CD4-positive, alpha-beta T cell treated with Interleukin-15 for 1 hour (primary cell): Measurements from ENCODE around the gene MGLL.
"Not testable (repeated sequence)": the region's sequence is repeated elsewhere in the genome, so short reads cannot be mapped to it uniquely, and the experiment has no call there.

Source experiments
- DNase-seq: peaks from one replicate; pipeline ENCODE4 v3.0.0-alpha.2; 2020

MGLL gene

DNA sequence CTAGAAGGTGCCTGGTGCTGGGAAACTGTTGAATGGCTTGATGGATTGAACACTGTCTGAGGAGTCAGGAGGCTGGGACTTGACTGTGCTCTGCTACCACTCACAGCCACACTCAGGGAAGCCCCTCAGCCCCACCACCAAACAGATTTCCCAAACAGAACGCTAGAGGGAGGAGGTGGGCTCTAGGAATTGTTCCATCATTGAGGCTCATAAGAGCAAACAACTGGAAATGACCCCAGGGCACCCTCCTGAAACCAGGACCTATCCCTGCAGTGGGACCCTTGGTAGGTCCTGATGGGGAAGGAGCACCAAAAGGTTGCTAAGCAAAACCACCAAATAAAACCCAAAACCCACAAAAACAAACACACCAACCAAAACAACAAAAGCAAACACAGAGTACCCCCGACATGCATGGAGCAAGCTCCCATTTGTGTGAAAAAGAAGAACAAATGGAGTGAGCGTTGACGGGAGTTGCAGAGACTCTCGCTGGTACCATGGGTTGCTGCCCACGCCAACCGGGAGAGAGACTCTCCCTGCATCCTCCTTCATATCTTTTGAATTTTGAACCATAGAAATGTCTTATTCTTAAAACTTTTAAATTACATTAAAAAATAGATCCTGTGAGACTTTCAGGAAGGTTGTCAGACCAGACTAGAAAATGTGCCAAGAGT is 103.9 kb downstream of the MGLL start:
- DNase-seq = no peak

DNA sequence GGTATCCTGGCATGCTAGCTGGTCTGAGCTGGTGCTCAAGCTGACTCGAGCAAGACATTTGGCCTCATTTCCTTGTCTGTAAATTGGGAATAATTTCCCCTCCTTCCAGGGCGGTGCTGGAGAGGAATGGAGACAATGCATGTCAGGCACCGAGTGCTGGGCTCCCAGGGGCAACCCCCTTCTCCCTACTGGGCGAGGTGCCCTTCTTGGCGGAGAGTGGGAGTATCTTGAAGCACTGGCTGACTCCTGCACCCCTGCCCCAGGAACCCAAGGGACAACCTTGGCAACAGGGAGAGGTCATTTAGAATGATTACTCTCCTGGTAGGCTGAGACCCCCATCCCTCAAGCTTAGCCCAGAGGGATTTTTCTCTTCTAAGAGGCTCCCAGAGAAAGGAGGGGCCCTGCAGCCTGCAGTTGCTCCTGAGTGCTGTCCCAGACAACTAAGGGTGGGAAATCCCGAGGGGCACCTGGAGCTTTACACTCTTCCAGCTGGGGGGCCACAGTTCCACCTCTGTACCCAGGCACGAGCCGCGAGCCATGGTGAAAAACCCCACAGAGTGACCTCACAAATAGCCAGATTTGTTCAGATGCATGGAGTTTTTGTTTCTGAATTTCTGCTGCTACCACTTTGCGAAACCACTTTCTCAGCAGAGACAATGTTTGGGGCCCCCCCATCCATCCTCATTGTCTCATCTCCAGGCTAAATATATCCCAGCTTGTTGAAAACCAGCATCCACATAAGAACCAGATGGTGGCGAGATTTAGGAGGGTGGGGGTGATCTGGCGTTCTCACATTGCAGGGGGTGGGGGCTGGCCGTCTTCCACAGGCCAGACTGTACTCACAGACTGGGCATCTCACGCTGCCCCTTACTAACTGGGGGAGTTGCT is 104.7 kb downstream of the MGLL start:
- no peak for DNase-seq

DNA sequence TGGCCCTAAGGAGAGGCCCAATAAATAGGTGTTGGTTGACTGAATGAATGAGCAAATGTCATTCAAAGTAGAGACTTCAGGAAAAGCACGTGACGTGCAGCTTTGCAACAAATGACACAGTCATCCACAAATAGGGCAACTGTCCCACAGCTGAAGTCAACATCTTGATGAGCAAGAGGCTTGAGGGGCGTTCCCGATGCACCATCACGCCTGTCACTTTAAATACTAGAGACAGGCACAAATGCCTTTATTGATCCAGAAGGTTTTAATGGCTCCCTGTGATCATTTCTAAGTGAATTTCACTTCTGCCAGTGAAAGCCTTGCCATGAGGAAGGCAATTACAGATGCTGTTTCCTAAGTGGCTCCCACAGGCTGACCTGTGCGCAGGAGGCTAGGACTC is 105.9 kb downstream of the MGLL start:
- DNase-seq = no peak

DNA sequence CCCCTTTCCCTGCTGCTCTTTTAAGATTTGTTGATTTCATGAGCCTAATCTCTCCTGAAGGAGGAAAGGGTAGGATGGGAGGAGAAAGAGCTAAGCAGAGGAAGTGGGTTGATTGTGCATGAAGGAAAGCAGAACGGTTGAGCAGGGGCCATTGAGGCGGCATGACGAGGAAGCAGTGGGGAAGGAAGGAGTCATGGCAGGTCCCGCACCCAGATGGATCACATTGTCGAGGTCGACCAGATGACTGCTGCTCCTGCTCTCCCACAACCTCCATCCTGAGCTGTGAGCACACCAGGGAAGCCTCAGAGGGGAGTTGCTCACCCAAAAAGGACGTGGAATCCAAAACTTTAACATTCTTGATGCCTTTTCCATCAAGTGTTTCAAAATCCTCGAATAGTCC is 106.8 kb downstream of the MGLL start:
- no peak for DNase-seq

DNA sequence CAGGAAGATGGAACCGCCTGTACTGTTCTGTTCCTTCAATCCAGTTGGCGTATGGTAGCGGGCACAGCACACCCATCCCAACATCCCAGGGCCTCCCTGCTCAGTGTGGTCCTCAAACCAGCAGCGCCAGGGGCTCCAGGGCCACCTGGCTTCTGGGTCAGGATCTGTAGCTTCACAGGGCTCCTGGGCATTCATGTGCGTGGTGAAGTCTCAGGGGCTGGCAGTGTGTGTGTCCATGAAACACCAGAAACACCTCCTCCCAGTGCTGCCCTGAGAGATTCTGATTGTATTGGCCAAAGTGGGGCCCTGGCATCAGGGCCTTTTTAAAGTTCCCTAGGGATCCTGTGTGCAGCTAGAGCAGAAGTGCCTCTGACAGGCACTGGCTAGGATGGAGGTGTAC is 107.4 kb downstream of the MGLL start:
- no peak for DNase-seq

DNA sequence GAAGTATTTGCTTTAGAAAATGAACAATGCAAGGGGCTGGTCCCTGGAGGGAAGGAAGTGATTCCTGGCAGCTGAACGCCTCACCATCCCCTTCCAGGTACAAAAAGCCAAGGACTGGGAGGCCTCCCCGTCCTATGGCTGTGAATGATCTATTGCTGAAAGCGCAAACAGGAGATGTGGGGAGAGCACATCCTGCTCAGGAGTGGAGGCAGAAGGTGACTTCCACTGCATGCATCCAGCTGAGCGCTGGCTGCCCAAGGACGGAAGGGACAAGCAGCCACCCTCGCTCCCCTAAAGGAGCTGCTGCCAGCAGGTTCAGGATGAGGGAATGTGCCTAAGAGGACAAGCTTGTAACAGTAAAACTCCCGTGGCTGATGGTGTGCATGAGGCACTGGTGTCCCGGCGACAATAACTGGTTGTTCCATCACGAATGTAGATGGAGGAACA is 108.2 kb downstream of the MGLL start:
- DNase-seq = no peak

DNA sequence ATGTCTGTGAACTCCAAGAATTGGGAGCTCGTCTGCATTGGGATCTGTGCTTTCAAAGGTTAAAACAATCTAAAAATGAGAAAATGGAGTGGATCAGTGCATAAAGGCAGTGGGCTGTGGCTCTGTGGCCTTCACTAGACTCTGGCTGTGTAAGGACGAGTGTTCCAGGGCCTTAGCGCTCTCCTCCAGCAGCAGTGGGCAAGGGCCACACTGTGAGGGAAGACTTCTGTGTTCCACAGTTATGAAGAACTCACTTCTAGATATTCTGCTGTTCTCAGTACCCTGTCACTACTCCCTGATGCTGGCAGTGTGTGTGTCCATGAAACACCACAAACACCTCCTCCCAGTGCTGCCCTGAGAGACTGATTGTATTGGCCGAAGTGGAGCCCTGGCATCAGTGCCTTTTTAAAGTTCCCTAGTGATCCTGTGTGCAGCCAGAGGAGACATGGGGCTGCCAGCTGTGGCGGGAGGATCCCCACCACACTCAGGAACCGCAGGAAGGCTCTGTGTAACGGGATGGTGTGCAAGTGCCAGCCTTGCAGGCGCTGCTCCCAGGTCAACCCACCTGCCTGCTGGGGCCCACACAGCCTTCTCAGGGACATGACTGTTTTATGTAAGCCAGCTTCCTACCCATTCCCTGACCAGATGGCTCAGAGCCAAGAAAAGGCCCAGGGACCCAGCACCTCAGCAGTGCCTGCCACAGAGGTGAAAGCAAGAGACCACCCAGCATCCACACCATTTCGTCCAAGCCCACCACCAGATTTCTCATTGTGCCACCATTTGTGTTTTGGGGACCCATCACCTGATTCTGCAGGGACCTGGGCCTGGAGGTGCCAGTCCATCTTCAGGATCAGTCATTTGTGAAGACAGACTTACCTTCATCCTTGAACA is 109.2 kb downstream of the MGLL start:
- DNase-seq = no peak

DNA sequence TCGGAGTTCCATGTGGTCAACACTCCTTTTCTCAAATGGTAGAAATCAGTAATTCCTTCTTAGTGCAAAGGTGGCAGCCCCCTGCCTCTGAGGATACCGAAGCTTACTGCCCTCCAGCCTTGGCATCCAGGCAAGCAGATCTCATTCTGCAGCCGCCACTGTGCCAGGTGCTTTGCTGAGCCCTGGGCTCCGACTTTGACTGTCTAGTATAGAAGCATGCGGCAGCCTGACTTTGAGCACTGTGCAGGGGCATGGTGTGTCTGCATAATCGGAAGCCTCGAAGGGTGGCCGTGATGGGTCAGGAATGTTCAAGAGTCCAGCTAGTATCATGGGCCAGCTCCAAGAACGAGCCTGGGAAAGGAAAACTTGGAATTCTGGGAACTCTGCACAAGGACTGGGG is 109.9 kb downstream of the MGLL start:
- no peak for DNase-seq

DNA sequence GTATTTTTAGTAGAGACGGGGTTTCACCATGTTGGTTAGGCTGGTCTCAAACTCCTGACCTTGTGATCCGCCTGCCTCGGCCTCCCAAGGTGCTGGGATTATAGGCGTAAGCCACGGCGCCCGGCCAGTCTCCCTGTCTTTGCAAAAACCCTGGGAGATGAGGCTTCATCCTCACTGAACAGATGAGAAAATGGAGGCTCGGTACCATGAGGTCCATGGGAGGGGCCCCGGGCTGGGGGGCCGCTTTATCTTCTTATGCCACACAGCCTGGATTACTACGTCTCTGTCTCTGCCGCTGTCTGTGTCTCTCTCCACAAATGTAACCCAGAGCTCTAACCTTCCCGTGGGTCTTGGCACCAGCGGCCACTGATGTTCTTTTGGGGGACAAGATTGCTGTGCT is 110.4 kb downstream of the MGLL start:
- no peak for DNase-seq

DNA sequence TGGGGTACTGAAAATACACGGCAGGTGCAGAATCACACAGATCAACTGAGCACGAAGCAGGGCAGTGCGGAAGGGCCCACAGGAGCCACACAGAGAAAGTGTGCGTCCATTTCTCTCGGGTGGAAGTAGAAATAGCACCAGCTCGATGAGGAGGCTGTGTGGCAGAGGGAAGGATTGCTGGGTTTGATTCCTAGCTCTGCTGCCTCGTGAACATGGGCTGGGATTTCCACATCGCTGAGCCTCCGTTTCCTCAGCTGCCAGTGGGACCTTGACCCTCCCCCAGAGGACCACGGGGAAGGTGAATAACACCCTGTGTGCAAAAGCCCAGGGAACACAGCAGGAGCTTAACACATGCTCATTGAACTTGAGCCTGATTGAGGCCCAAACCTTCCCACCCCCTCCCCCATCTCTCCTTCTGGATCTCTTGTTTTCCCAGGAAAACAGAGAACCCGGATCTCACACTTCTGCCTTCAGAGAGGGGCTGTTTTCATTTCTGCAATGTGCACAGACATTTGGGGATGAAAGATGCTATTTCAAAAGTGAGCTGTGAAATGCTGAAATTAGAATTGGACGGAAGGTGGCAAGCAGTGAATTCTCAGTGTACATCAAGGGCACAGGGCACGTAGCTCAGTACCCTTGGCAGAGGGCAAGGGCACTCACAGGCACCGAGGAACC is 111.2 kb downstream of the MGLL start:
- no peak for DNase-seq

DNA sequence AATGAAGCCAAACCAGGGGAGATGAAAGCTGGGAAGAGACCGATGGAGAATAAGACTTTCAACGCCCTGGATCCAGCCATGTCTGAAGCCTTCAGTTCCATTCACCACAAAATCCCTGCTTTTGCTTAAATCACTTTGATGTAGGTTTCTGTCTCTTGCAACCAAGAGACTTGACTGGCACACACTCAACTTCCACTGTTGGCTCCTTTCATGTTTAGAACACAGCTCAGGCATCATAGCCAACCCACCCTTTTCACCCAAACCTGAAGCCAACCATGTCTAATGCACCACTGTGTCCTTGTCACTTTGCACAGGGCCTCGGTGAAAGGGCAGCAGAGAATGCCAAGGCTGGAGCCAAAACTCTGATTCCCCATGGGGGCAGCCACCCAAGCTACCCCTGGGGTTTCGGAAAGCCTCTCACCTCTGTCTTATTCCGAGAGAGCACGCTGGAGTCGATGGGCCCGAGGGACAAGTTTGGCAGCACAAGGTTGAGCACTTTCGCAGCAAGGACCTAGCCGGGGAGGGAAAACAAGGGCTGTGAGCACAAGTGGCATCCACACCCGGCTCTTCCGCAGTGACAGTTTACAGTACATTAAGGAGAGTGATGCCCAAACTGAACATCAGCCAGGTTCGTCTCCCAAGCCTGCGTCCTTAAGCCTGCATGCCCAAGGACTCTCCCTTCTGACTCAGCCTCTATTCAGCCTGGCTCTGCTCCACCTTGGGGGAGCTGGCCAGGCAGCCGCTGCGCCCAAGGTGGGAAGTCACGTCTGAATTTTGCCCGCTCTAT is 112.0 kb downstream of the MGLL start:
- no peak for DNase-seq

DNA sequence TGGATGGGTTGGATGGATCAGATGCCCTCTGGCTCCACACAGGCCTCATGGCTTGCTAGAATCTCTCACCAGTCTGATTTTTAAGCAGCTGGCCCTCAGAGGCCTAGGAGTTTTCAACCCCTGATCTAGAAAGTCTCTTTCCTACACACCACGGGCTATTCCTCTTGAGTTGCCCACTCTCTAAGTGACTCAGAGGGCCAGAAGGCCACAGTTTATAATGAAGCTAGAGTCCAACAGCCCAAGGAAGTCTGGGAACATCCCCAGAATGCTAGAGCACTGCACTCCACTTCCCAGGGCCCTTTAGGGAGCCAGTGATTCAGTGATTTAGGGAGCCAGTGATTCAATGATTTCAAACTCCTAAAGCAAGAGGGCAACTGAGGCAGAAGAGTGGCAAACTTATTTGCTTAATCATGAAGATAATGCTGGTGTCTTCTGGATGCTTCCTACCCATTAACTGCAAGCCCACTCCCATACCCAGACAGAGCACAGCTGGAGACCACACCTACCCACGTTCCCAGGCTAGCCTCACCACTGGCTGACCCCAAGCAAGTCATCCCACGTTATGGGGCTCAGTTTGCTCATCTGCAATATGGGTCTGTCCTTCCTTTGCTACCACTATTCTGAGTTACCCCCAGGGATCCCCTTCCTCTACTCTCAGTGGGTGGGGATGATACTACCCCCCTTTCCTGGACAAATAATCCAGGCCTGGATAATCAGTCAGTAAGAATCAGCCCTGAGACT is 112.8 kb downstream of the MGLL start:
- no peak for DNase-seq

DNA sequence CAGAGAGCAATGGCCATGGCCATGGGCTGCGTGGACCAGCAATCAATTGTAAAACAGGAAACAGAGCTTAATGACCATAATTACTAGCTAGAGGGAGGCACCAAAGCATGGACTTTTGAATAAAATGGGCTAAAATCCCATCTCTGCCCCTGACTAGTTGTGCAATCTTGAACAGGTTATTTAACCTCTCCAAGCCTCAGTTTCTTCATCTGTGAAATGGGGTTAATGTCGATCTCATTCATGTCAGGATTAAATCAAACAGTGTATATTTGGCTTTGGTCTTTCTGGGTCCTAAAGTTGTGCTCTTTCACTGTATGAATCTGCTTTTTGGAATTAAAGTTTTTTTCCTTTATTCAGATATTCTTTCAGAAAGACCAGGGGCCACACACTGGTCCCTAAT is 113.5 kb downstream of the MGLL start:
- DNase-seq = no peak

DNA sequence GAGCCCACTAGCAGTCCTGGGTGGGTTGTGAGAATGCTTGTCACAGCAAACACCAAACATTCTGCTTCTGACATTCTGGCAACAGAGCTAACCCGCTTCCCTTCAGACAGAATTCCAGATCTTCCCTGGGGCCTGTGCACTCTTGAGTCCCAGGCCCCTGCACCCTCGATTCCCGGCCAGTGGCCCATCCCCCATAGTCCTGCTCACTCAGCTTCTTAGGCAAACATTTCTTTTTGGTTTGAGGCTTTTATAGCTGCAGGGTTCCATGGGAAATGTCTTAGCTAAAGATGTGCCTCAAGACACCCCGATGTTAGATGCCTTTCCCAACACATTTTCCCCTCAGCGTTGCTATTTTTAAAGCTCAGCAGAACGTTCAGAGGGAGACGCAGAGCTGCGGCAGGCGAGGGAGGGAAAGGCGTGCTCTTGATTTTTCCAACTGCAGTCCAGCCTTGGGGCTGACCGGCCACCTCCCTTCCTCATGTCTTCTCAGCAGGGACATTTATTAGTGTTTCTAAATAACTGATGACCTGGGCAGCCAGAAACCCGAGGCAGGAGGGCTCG is 114.4 kb downstream of the MGLL start:
- no peak for DNase-seq

DNA sequence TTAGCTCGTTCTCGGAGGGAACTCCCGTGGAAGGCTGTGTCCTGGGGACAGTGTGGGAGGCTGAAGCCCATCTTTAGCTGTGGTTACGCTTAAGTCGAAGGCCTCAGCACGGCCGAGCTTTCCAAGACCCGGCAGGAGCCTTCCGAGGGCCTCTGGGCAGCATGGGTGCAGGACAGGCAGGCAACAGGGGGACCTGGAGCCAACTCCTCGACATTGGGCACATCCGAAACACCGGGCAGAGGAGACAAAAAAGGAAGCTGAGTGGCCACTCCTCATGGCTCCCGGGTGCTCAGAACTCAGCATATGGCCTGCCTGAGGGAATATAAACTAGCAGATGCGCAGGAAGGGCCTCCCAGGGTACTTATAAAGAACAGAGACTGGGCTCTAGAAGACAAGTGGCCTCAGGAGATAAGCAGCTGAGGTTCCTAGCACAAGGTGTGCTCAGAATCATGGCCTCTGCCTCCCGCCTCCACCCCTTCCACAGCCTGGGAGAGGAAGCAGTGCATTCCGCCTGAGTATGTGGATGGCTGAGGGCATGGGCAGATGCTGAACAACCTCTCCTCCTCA is 115.4 kb downstream of the MGLL start:
- DNase-seq = no peak

DNA sequence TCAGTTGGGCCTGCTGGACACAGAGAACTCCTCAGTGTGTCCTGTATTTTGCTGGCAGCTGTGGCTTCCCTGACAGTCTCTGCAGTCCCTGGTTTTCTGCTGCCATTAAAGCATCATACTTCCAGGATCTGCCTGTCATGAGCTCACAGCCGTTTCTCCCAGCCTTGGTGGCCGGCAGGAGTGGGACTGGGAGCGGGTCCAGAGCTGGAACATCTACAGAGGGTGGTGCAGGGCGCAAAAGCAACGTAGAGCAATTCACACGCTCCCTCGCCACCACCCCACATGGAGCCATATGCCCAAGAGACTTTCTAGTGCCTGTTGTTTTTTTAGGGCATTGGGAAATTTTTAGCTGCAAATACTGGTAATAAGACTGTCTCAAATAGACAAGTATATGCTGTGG is 116.0 kb downstream of the MGLL start:
- DNase-seq = no peak

DNA sequence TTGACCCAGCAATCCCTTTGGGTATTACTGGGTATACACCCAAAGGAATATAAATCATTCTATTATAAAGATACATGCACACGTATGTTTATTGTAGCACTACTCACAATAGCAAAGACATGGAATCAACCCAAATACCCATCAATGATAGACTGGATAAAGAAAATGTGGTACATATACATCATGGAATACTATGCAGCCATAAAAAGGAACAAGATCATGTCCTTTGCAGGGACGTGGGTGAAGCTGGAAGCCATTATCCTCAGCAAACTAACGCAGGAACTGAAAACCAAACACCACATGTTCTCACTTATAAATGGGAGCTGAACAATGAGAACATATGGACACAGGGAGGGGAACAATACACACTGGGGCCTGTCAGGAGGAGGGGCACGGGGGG is 117.5 kb downstream of the MGLL start:
- DNase-seq = not testable (repeated sequence)

DNA sequence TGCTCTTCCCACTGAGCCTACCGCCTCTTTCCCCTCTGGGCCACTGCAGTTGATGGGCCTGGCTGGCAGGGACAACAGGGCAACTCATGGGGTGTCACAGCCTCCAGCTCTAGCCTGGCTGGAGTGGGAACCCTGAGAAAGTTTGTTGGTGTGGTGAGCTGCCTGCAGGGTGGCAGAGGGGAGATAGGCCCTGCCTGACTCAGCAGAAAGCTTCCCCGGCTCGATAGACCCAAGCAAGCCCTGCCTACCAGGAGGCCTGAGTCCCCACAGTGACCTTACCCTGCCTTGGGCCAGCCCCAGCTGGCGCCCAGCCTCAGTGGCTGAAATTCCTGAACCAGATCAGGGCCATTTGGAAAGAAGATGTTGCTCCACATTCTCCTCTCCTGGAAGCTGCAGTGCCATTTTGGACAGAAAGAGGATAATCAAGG is 120.2 kb downstream of the MGLL start:
- no peak for DNase-seq

DNA sequence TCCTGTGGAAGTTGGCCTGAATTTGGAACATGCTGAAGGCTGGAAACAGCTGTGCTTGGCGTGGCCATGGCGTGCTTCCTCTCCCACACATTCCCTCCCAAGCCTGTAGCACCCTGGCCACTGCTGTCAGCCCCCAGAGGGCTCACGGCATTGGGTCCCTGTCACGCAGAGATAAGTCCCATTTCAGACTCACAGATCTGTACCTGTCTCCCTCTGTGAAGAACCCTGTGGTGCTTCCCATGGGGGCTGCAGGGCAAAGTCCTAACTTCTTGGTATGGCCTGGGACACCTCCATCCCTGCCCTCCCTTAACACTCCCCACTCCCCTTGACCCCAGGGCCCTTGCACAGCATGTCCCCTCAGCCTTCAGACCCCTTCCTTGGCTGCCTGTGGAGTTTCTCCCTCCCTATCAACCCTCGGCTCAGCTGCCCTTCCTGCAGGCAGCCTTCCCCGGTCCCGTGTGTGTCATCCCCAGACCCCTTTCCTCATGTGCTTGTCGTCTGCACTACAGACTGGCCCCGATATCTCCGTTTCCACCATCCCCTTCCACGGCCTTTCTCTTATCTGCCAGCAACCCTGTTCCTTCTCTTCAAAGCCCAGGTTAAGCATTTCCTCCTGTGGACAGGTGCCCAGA is 120.9 kb downstream of the MGLL start:
- DNase-seq = no peak

DNA sequence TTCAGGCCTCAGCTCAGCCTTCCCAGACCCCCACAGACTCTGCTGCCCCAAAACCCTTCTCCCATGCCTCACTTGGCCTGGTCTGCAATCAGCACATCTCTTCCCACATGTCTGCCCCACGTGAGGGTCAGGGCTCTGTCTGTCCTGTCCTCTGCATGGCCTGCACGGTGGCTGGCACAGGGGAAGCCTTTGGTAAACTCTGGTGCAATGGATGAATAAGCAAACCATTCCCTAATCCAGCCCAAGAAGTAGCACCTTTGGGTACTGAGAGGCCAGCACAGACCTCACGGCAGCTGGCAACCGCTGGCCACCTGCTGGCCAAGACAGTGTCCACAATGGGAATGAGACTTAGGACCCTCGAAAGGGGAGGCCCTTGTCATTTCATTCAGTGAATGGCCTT is 121.9 kb downstream of the MGLL start:
- no peak for DNase-seq
